Endodermal cell (in vitro differentiated cells): ENCODE data around the gene ROR1. TPM values are rescaled to one million over a fixed set of nuclear protein-coding genes. Genes with fewer than 3 reads are reported as not detected.
A peak's percentile ranks its signal among the peaks of the same experiment; 100 is the strongest.

ENCODE experiments used
- DNase-seq: peaks from one replicate; pipeline ENCODE4 v3.0.0-alpha.2; 2017
- H3K27ac ChIP-seq: 2 replicates; pipeline ENCODE4 v1.5.1; 2013; ENCODE audit warnings: mild to moderate bottlenecking, low read depth, low read length, moderate library complexity
- H3K27me3 ChIP-seq: 2 replicates; pipeline ENCODE4 v1.6.1; 2013; ENCODE audit warnings: mild to moderate bottlenecking, low read length, moderate library complexity; ENCODE audit not compliant: insufficient read depth, control insufficient read depth, poor library complexity, severe bottlenecking
- H3K36me3 ChIP-seq: 2 replicates; pipeline ENCODE4 v1.7.0; 2013; ENCODE audit warnings: mild to moderate bottlenecking, low read length, moderate library complexity; ENCODE audit not compliant: control insufficient read depth, insufficient read depth
- H3K4me1 ChIP-seq: one replicate; pipeline ENCODE4 v1.7.0; 2013; ENCODE audit warnings: low read length; ENCODE audit not compliant: control insufficient read depth, insufficient read depth
- H3K4me3 ChIP-seq: 2 replicates; pipeline ENCODE4 v1.5.1; 2013; ENCODE audit warnings: mild to moderate bottlenecking, low read length, moderate library complexity
- H3K9ac ChIP-seq: 2 replicates; pipeline ENCODE4 v1.6.1; 2013; ENCODE audit warnings: mild to moderate bottlenecking, low read length, moderate library complexity; ENCODE audit not compliant: poor library complexity, severe bottlenecking; ENCODE audit errors: extremely low read depth
- H3K9me3 ChIP-seq: 2 replicates; pipeline ENCODE4 v1.6.1; 2013; ENCODE audit warnings: mild to moderate bottlenecking, low read length, moderate library complexity; ENCODE audit not compliant: control insufficient read depth
- H3K27ac Mint-ChIP-seq: 2 replicates; pipeline ENCODE4 v1.8.0; 2020; ENCODE audit warnings: mixed read lengths
- H3K27me3 Mint-ChIP-seq: 2 replicates; pipeline ENCODE4 v1.8.0; 2021; ENCODE audit warnings: mild to moderate bottlenecking, mixed read lengths; ENCODE audit not compliant: insufficient read depth
- H3K36me3 Mint-ChIP-seq: 2 replicates; pipeline ENCODE4 v1.8.0; 2020; ENCODE audit warnings: low read depth, mixed read lengths
- H3K4me1 Mint-ChIP-seq: 2 replicates; pipeline ENCODE4 v1.8.0; 2020; ENCODE audit warnings: mixed read lengths
- H3K4me3 Mint-ChIP-seq: 2 replicates; pipeline ENCODE4 v1.8.0; 2020; ENCODE audit warnings: mild to moderate bottlenecking, moderate library complexity, mixed read lengths
- H3K9me3 Mint-ChIP-seq: 2 replicates; pipeline ENCODE4 v1.8.0; 2020; ENCODE audit warnings: mild to moderate bottlenecking, mixed read lengths
- CTCF ChIP-seq: fragments of 200-600 bp; sonication (generic); conservative IDR thresholded peaks from 2 replicates; pipeline ENCODE4 v1.5.0; 2021; ENCODE audit warnings: antibody characterized with exemption, mild to moderate bottlenecking
- WGBS, 2 experiments: methylation state at CpG; one replicate each; pipeline versions ENCODE4 v1.1.5 to v1.1.7; 2013; ENCODE audit warnings: missing lambda C conversion rate in 2 of 2, mixed read lengths in 1 of 2; ENCODE audit not compliant: insufficient coverage in 1 of 2, insufficient read length in 1 of 2; 5-methylcytosine and 5-hydroxymethylcytosine counted together
- total RNA-seq, 2 donors: library from RNA; stranded (reverse); fragmentation: NEBNext Ultra II Directional in 1 of 2; extraction: Animal tissue kit (Norgen Biotek cat#: 25700) in 1 of 2; gene quantifications; 2 replicates in 1 of 2; 3 replicates in 1 of 2; pipeline ENCODE4 v1.2.1, GENCODE V29; 2021

Gene ROR1
- total RNA-seq, 2 donors from 2014 or later, result 77.4 to 77.9 TPM

GRCh38 chr1:64116537-64116936 is 342.7 kb downstream of the ROR1 start:
- H3K9ac ChIP-seq, result no peak overlapping the region
- DNase-seq, result peak; percentile 22
- no peaks in the 10 kb centered on the region for H3K36me3 ChIP-seq
- H3K4me1 ChIP-seq, result peaks cover 5% of the 10 kb centered on the region
- no peak for TF ChIP-seq CTCF
- peaks cover 8% of the 10 kb centered on the region for H3K4me1 Mint-ChIP-seq
- H3K36me3 Mint-ChIP-seq, result no peaks in the 10 kb centered on the region
- no peaks in the 10 kb centered on the region for H3K9me3 Mint-ChIP-seq
- H3K4me3 ChIP-seq, result no peak overlapping the region
- H3K9me3 ChIP-seq, result no peaks in the 10 kb centered on the region
- no peaks in the 10 kb centered on the region for H3K27me3 ChIP-seq
- H3K4me3 Mint-ChIP-seq, result no peak overlapping the region
- no peaks in the 10 kb centered on the region for H3K27me3 Mint-ChIP-seq
- no peak overlapping the region for H3K27ac ChIP-seq
- H3K27ac Mint-ChIP-seq, result no peak overlapping the region
- WGBS, 2 experiments, result 90 to 94% methylated on average over 2 to 5 of the region's 5 CpGs

GRCh38 chr1:64117492-64117891 is 343.7 kb downstream of the ROR1 start:
- H3K36me3 ChIP-seq, result no peaks in the 10 kb centered on the region
- DNase-seq, result peak; percentile 8
- no peak overlapping the region for H3K4me3 Mint-ChIP-seq
- H3K9me3 Mint-ChIP-seq, result no peaks in the 10 kb centered on the region
- H3K9ac ChIP-seq, result no peak overlapping the region
- no peaks in the 10 kb centered on the region for H3K27me3 ChIP-seq
- H3K4me1 ChIP-seq, result peaks cover 5% of the 10 kb centered on the region
- H3K27me3 Mint-ChIP-seq, result no peaks in the 10 kb centered on the region
- H3K27ac Mint-ChIP-seq, result no peak overlapping the region
- H3K4me3 ChIP-seq, result no peak overlapping the region
- no peak overlapping the region for H3K27ac ChIP-seq
- TF ChIP-seq CTCF, result no peak
- H3K36me3 Mint-ChIP-seq, result no peaks in the 10 kb centered on the region
- WGBS, 2 experiments, result 48% methylated on average over 1 of the region's 1 CpG; no CpG with 5 or more reads in 1 of the 2 experiments
- H3K9me3 ChIP-seq, result no peaks in the 10 kb centered on the region
- H3K4me1 Mint-ChIP-seq, result peaks cover 8% of the 10 kb centered on the region

- TF ChIP-seq CTCF, result no peak
- Histone ChIP-seq H3K9ac (no peak overlapping the region), H3K4me1 (no peaks in the 10 kb centered on the region), H3K27ac (no peak overlapping the region), H3K27me3 (no peaks in the 10 kb centered on the region), H3K4me3 (no peak overlapping the region), H3K9me3 (no peaks in the 10 kb centered on the region), H3K36me3 (no peaks in the 10 kb centered on the region)
- DNase-seq, result no peak
- H3K9me3 Mint-ChIP-seq, result no peaks in the 10 kb centered on the region
- H3K27me3 Mint-ChIP-seq, result no peaks in the 10 kb centered on the region
- H3K4me3 Mint-ChIP-seq, result no peak overlapping the region
- WGBS, 2 experiments, result 79 to 80% methylated on average over 1 of the region's 1 CpG
- no peaks in the 10 kb centered on the region for H3K4me1 Mint-ChIP-seq
- H3K27ac Mint-ChIP-seq, result no peak overlapping the region
- no peaks in the 10 kb centered on the region for H3K36me3 Mint-ChIP-seq
Observed at GRCh38 chr1:64121766-64122385, 348.1 kb downstream of the ROR1 start.
